D721Med (cell line): ENCODE data around the gene TMEM156.

Source experiments
- DNase-seq: peaks from one replicate; pipeline ENCODE4 v3.0.0; 2011; ENCODE audit warnings: low spot score; ENCODE audit not compliant: insufficient read length
- FAIRE-seq: peaks from 2 replicates; lab custom pipeline; 2011; peaks lifted over from hg19 to GRCh38; lab: Jason Lieb, UNC
- TF ChIP-seq, protein P1 (sequence below): IDR thresholded peaks from 2 replicates; pipeline ENCODE4 v1.5.1; 2012; ENCODE audit warnings: mild to moderate bottlenecking, control low read depth; ENCODE audit not compliant: insufficient read depth; ENCODE audit errors: missing control alignments

TMEM156 gene

DNA sequence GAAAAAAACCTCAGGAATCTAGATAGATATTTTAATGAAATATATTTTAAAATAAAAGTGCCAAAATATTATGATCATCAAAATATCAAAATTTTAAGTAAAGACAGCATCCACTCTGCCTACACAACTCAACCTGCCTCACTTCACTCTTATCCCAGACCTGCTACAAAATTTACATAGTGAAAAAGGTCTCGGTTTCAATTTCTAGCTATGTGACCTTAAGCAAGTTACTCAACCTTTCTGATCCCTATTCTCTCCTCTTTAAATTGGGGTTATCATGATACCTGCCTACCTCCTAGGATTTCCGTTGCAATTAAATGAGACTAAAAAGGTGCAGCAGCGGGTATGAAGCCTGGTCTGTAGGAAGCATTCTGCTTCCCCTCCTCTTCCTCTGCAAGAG, 91.7 kb downstream of the TMEM156 start:
- DNase-seq (no peak), FAIRE-seq (no peak)
- TF ChIP-seq, protein P1, sequence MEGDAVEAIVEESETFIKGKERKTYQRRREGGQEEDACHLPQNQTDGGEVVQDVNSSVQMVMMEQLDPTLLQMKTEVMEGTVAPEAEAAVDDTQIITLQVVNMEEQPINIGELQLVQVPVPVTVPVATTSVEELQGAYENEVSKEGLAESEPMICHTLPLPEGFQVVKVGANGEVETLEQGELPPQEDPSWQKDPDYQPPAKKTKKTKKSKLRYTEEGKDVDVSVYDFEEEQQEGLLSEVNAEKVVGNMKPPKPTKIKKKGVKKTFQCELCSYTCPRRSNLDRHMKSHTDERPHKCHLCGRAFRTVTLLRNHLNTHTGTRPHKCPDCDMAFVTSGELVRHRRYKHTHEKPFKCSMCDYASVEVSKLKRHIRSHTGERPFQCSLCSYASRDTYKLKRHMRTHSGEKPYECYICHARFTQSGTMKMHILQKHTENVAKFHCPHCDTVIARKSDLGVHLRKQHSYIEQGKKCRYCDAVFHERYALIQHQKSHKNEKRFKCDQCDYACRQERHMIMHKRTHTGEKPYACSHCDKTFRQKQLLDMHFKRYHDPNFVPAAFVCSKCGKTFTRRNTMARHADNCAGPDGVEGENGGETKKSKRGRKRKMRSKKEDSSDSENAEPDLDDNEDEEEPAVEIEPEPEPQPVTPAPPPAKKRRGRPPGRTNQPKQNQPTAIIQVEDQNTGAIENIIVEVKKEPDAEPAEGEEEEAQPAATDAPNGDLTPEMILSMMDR: no peak

GRCh38 chr4:38939165-38939564, 93.0 kb downstream of the TMEM156 start:
- TF ChIP-seq, protein P1: no peak
- DNase-seq: no peak
- no peak for FAIRE-seq

GRCh38 chr4:38935391-38936073, 96.7 kb downstream of the TMEM156 start:
- TF ChIP-seq, protein P1: no peak
- DNase-seq (no peak), FAIRE-seq (no peak)

GRCh38 chr4:38931125-38931524, 101.1 kb downstream of the TMEM156 start:
- DNase-seq: no peak
- no peak for FAIRE-seq
- TF ChIP-seq, protein P1: no peak

GRCh38 chr4:38930707-38931106, 101.5 kb downstream of the TMEM156 start:
- TF ChIP-seq, protein P1: no peak
- no peak for DNase-seq
- FAIRE-seq: no peak

DNA sequence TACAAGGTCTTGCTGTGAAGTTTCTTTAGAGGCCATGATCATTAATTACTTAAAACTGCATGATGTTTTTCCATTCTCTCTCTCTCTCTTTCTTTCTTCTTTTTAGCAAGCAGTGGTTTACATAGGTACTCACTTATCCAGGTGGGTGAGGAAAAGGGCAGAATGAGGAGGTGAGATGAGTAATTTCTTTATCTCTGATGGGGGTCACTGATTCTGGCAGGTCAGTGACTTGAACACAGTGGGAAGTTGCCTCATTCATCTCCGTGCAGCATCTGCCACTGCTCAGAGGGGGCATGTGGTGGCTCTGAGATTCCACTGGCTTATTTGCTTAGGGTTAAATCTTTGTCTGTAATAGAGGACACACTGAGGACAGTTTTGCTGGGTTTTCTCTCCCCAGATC, 102.0 kb downstream of the TMEM156 start:
- no peak for FAIRE-seq
- TF ChIP-seq, protein P1: no peak
- no peak for DNase-seq

- FAIRE-seq (no peak), DNase-seq (no peak)
- TF ChIP-seq, protein P1: no peak
Measured at GRCh38 chr4:38928974-38929373, 103.2 kb downstream of the TMEM156 start.
